ENCODE data around the gene NPPA.

NPPA gene

GRCh38 chr1:11842154-11843041, 5.2 kb downstream of the NPPA start:
- DNase-seq (ENCODE audit: low read depth), result peak; percentile 18

- DNase-seq (ENCODE audit: low read depth), result no peak
Measured at GRCh38 chr1:11841245-11842153, 6.1 kb downstream of the NPPA start.

DNA sequence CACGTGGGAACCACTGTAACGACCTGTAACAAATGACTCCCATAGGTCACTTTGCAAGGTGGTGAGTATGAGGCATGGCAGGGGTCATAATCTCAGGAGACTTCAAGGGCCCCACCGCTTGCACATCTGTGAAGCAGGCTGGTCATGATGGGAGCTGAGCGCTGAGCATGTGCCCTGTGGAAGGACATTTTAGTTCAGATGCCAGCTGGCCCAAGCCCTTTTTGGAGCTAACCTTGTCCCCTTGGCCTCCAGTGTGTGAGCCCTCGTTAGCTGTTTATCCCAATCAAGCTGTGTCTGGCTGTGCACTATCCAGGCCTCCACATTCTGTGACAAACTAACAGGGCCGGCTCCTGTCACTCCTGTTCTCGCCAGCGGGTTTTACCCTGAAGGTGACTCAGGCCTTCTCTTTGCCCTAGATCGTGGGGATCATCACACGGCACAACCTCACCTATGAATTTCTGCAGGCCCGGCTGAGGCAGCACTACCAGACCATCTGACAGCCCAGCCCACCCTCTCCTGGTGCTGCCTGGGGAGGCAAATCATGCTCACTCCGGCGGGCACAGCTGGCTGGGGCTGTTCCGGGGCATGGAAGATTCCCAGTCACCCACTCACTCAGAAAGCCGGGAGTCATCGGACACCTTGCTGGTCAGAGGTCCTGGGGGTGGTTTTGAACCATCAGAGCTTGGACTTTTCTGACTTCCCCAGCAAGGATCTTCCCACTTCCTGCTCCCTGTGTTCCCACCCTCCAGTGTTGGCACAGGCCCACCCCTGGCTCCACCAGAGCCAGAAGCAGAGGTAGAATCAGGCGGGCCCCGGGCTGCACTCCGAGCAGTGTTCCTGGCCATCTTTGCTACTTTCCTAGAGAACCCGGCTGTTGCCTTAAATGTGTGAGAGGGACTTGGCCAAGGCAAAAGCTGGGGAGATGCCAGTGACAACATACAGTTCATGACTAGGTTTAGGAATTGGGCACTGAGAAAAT, 7.6 kb downstream of the NPPA start:
- no peak for DNase-seq (ENCODE audit: low read depth)

- DNase-seq (ENCODE audit: low read depth), result peak; percentile 40
Measured at GRCh38 chr1:11838349-11839272, 9.0 kb downstream of the NPPA start.

- DNase-seq (ENCODE audit: low read depth), result no peak
Measured at GRCh38 chr1:11837767-11838348, 9.7 kb downstream of the NPPA start.

DNA sequence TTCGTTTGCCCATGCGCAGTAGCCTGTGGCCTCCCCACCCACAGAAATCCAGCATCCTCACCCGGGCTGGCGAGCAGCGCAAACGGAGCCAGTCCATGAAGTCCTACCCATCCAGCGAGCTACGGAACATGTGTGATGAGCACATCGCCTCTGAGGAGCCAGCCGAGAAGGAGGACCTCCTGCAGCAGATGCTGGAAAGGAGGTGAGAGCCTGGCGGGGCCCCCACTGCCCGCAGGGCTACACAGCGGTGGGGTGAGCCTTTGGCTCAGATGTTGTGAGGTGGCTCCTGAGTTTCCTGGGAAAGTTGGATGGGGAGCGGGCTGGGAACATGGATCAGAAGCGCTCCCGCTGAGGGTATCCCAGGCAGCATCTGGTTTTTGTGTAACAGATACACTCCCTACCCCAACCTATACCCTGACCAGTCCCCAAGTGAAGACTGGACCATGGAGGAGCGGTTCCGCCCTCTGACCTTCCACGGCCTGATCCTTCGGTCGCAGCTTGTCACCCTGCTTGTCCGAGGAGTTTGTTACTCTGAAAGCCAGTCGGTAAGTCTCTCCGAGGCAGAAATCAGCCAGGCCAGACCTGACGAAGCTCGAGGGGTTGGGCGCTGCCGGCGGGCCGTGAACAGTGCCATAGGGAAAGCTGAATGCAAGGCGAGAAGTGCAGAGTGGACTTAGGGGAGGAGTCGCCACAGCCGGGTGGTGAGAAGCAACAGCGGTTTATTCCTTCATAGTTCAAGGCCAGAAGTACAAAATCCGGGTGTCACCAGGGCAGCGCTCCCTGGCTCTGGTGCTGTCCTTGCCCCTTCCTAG, 10.4 kb downstream of the NPPA start:
- DNase-seq (ENCODE audit: low read depth), result no peak

DNA sequence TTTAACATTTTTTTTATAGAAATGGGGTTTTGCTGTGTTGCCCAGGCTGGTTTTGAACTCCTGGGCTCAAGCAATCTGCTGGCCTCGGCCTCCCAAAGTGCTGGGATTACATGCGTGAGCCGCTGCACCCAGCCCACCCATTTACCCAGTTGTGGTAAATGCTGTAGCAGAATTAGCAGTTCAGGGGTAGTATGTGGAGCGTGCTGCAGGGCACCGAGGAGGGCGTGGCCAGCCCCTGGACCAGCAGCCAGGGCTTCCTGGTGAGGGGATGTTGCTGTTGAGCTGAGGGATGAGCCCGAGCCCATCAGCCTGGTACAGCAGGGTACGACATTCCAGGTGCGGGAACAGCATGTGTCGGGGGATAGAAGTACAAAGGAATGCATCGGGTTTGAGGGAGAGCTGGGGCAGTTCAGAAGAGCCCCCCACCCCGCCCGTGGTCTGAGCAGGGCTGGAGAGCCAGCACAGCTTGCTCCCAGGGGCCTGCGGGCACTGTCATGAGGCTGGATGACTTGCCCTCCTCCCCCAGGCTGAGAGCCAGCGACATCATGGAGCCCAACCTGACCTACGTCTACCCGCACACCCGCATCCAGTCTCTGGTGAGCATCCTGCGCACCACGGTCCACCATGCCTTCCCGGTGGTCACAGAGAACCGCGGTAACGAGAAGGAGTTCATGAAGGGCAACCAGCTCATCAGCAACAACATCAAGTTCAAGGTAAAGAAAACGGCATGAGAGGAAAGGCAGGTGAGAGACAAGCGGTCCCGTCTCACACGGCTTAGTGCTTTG, 11.9 kb downstream of the NPPA start:
- DNase-seq (ENCODE audit: low read depth), result no peak

GRCh38 chr1:11833900-11834299, 13.7 kb downstream of the NPPA start:
- no peak for DNase-seq (ENCODE audit: low read depth)

- no peak for DNase-seq (ENCODE audit: low read depth)
Measured at GRCh38 chr1:11833497-11833896, 14.1 kb downstream of the NPPA start.

- peak; percentile 37 for DNase-seq (ENCODE audit: low read depth)
Measured at GRCh38 chr1:11831945-11832725, 15.4 kb downstream of the NPPA start.

DNA sequence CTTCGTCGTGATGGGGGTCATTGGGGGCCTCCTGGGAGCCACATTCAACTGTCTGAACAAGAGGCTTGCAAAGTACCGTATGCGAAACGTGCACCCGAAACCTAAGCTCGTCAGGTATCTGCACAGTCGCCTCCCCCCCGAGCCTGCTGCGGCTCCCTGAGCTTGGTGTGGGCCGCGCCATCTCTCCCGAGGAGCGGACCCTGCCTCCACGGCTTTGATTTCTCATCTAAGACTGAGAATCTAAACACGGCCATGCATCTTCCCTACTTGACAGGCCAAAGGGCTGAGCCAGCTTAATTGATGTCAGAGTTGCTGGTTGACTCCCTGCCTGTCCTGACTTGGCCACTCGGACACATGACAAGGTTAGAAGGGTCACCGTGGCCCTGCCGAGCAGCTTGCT, 19.1 kb downstream of the NPPA start:
- DNase-seq (ENCODE audit: low read depth), result no peak

- no peak for DNase-seq (ENCODE audit: low read depth)
Measured at GRCh38 chr1:11826946-11827345, 20.6 kb downstream of the NPPA start.

DNA sequence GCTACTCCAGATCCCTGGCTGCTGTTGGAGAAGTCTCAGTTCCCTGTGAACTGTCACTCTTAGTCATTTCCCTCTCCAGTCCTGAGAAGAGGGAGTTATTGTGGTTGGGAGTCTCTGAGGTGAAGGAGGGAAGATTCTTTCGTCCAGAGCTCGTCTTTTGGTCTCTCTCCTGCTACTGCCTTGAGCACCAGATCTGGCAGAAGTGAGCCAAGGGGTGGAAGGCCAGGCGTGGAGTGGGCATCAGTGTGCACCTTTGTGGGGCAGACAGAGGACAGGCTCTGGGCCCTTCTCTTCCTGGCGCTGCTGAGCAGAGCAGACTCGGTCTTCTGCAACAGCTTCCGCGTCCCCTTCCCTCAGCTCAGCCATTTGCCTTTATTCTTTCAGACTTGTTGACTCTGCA, 22.5 kb downstream of the NPPA start:
- DNase-seq (ENCODE audit: low read depth), result no peak

DNA sequence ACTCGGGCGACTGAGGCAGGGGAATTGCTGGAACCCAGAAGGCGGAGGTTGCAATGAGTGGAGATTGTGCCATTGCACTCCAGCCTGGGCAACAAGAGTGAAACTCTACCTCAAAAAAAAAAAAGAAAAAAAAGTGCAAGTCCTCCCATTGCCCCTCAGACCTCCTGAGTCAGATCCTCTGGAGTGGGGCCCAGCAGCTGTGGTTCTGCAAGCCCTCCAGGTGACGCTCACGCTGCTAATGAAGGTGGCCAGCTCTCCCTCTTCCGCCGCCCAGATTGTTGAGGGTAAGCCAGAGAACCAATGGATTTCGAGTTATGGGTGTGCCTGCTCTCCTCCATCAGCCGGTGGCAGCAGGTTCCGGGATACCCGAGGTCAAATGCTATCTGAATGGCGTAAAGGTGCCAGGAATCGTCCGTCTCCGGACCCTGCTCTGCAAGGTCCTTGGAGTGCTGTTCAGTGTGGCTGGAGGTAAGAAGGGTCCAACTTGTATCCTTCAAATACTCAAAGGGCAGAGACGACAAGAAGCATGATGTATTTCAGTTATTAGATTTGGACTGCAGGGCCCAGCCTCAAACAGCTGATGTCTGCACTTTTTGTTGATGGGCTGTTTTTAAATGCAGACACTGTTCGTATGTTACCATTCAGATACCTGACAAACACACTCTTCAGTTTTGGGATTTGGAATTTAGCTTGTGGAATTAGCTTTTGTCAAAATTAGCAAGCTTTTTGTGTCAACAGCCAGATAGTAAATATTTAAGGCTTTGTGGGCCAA, 24.0 kb downstream of the NPPA start:
- DNase-seq (ENCODE audit: low read depth), result no peak

GRCh38 chr1:11822091-11822490, 25.5 kb downstream of the NPPA start:
- peak; percentile 72 for DNase-seq (ENCODE audit: low read depth)

DNA sequence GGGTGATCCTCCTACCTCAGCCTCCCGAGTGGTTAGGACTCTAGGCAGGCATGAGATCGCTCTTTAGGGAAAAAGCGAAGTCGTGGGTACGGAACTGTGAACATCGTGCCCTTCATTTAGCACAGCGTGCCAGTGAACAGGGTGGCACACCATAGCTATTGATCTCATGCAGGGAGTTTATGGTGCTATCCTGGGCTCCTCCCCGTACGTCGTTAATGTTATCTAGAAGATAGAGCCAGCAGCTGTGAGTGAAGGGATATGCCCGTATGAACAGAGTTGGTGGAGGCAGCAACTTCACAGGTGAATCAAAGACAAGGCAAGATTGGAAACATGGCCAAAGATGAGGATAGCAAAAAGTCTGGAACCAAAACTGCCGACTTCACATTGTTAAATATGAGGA, 30.4 kb downstream of the NPPA start:
- DNase-seq (ENCODE audit: low read depth), result no peak

GRCh38 chr1:11813021-11813420, 34.6 kb downstream of the NPPA start:
- DNase-seq (ENCODE audit: low read depth), result no peak

Data from amniotic epithelial cell (primary cell).